ENCODE measurements around the gene SRPX2.
A peak's percentile ranks its signal among the peaks of the same experiment; 100 is the strongest.

The SRPX2 gene

GRCh38 chrX:100643956-100644860, at the start of gene SRPX2:
SRPX2 (plus strand) TSS chrX:100644199; CDS start chrX:100646323, 2,124 bp downstream.
- TF ChIP-seq, protein P1, sequence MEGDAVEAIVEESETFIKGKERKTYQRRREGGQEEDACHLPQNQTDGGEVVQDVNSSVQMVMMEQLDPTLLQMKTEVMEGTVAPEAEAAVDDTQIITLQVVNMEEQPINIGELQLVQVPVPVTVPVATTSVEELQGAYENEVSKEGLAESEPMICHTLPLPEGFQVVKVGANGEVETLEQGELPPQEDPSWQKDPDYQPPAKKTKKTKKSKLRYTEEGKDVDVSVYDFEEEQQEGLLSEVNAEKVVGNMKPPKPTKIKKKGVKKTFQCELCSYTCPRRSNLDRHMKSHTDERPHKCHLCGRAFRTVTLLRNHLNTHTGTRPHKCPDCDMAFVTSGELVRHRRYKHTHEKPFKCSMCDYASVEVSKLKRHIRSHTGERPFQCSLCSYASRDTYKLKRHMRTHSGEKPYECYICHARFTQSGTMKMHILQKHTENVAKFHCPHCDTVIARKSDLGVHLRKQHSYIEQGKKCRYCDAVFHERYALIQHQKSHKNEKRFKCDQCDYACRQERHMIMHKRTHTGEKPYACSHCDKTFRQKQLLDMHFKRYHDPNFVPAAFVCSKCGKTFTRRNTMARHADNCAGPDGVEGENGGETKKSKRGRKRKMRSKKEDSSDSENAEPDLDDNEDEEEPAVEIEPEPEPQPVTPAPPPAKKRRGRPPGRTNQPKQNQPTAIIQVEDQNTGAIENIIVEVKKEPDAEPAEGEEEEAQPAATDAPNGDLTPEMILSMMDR (IDR thresholded peaks at IDR 0.05; ENCODE audit: low read depth, low read length) = no peak
- H3K4me3 ChIP-seq (ENCODE audit: low read depth, low read length) = peak within 1 kb of the TSS; percentile 59

DNA sequence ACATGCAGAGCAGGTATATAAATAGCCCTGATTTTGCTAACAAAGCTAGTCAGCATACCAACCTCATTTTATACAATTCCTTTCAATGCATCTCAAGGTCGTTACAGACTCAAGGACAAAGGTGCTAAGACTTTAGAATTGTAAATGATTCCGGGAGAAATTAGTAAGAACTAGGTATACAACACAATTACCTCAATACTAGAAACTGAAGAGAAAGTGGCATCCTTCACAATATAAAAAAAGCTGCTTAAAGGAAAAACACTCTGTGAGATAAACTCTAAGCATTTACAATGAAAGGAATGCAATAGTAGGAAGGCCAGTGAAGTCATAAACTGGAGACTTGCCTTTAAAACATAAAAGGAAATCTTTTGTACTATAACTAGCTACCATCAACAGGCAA, 47.4 kb upstream of the SRPX2 start:
- no peak overlapping the region for H3K4me3 ChIP-seq (ENCODE audit: low read depth, low read length)
- TF ChIP-seq, protein P1 (IDR thresholded peaks at IDR 0.05; ENCODE audit: low read depth, low read length) = no peak

DNA sequence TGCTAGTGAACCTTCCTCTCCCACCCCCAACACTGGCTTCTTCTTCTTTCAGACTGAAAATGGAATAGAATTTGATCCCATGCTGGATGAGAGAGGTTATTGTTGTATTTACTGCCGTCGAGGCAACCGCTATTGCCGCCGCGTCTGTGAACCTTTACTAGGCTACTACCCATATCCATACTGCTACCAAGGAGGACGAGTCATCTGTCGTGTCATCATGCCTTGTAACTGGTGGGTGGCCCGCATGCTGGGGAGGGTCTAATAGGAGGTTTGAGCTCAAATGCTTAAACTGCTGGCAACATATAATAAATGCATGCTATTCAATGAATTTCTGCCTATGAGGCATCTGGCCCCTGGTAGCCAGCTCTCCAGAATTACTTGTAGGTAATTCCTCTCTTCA, 44.5 kb upstream of the SRPX2 start:
- no peak overlapping the region for H3K4me3 ChIP-seq (ENCODE audit: low read depth, low read length)
- TF ChIP-seq, protein P1 (IDR thresholded peaks at IDR 0.05; ENCODE audit: low read depth, low read length) = no peak

DNA sequence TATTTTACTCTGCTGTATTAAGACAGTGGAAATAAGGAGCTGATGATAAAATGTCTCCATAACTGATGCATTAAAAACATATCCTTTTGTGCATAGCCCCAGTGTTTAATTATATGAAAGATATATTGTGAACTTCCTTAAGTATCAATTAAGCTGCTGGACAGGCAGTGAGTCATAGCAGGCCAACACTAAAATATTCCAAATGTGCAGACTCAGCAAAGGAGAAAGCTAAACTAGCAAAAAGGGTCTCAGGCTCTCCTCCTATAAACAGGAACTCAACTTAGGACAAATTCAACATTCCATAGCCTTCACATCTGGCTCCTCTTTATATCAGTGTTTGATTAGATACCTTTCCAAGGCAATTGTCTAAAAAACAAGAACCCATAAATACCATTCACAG, 43.7 kb upstream of the SRPX2 start:
- TF ChIP-seq, protein P1 (IDR thresholded peaks at IDR 0.05; ENCODE audit: low read depth, low read length) = no peak
- no peak overlapping the region for H3K4me3 ChIP-seq (ENCODE audit: low read depth, low read length)

DNA sequence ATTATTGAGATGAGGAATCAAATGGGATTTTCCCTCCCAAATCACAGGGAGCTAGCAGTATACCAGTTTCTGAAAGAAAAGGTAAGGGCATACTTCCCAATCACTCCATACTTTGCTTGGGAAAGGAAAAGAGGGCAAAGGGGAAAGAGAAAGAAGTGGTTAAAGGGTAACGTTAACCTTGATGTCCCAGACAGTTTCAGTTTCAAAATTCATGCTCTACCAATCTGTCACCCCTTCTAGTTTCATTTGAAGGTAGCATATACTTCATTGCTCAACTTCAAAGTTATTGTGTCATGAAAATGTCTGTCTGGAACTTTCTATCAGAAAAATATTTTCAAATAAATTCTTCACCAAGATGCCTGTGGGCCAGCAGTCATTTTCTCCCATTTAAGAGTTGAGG, 43.2 kb upstream of the SRPX2 start:
- no peak overlapping the region for H3K4me3 ChIP-seq (ENCODE audit: low read depth, low read length)
- TF ChIP-seq, protein P1 (IDR thresholded peaks at IDR 0.05; ENCODE audit: low read depth, low read length) = no peak

DNA sequence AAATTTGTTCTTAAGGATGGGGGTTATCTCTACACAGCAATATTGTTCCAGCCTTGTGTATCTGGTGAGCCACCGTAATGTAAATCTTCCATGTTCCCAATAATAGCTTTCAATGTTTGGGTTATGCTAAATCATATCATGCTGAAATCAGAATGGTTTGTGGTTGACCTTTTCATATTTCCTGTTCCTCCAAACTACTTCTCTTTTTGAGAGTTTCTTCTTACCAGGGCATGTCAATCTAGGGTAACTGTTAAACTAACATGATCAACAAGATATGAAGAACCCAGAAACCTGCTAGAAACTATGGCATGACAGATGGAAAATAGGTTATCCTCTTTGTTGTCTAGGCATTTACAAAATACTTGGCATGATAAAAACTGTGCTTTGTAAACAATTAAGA, 37.2 kb upstream of the SRPX2 start:
- TF ChIP-seq, protein P1 (IDR thresholded peaks at IDR 0.05; ENCODE audit: low read depth, low read length) = no peak
- no peak overlapping the region for H3K4me3 ChIP-seq (ENCODE audit: low read depth, low read length)

GRCh38 chrX:100609591-100609990, 34.4 kb upstream of the SRPX2 start:
- no peak overlapping the region for H3K4me3 ChIP-seq (ENCODE audit: low read depth, low read length)
- TF ChIP-seq, protein P1 (IDR thresholded peaks at IDR 0.05; ENCODE audit: low read depth, low read length) = no peak
